Raji (cell line): ENCODE data around the gene METTL23.

Source experiments
- POLR2A ChIP-seq: IDR thresholded peaks from 2 replicates; pipeline ENCODE4 v1.6.1; 2011; ENCODE audit warnings: low read depth, low read length, control low read depth; ENCODE audit not compliant: insufficient read depth

Gene METTL23

DNA sequence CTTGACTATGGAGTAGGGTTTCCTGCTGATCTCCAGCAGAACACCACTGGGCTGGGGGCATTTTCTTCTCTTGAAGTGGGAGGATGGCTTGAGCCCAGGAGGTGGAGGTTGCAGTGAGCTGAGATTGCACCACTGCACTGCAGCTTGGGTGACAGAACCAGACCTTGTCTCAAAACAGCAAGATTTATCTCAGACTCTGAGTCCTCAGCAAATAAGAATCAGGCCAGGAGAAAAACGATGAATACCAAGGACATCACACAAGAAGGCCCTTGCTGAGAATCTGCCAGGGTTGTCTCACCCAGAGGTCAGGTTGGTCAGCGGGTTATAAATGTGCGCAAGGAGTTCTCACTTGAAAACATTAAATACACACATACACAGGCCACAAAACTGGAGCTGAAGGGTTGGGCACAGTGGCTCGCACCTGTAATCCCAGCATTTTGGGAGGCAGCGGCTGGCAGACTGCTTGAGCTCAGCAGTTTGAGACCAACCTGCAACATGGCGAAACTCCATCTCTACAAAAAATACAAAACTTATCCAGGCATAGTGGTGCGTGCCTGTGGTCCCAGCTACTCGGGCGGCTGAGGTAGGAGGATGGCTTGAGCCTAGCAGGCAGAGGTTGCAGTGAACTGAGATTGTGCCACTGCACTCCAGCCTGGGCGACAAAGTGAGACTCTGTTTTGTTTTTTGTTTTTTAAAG is 23.6 kb upstream of the METTL23 start:
- TF ChIP-seq POLR2A = no peak

DNA sequence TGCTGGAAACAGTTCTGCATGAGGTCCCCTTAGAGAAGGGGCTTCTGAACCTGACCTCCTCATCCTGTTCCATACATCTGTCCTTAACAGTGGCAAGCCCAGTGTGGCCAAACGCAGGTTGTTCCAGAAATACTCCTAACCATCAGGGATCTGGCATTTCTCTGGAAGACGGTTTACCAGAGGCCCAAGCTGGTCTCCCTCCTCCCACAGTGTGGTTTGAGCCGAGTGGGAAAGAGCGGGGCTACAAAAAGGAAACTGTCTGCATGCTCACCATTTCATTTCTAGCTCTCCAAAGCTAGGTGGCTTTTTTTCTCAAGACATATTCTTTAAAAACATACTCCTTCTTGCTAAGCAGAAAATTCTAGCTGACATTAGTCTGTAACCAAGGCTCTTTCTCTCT is 21.8 kb upstream of the METTL23 start:
- no peak for TF ChIP-seq POLR2A

DNA sequence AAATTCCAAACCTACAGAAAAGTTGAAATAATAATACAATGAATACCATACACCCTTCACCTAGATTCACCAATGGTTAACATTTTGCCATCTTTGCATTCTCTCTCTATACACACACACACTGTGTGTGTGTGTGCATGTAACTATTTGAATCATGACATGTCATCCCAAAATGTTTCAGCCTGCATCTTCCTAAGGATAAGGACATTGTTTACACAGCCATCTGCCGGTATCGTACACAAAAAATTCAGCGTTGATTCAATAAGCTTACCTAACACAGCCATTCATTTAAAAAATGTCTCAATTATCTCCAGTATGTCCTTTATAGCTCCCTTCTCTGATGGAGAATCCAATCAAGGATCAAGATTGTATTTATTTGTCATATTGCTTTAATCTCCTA is 19.8 kb upstream of the METTL23 start:
- TF ChIP-seq POLR2A = no peak

DNA sequence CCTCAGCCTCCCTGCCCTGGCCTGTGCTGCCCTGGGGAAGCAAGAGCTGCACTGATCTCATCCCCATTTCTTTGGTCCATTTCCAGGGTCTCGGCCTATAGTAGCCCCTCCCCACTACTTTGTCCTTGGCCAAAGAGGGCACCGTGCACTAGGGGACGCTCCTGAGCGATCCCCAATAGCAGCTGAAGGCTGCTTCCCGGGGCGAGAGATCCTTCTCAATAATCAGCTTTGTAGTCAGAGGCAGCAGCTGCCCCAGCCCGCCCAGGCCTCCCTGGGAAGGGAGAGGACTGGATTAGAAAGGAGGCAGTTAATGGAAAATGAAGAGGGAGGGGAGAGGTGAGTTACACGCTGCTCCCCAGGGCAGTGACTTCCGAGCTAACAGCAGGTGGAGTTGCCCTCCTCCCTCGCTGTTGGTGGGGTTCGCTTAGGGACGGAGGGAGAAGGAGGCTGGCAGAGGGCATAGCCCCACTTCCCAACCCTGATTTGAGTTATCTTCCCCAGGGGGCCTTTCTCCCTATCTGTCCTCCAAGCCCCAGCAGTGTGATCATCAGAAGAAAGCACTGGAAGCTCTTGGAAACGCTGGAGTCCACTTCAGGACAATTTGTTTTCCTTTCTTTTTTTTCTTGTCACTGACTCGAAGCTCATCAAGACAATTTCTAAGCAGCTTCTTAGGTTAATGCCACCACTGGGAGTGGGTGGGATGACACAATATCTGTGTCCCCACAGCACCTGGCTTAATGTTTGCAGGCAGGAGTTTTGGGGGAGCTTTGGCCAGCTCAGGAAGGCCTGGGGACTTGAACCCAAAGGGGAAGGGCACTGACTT is 18.4 kb upstream of the METTL23 start:
- no peak for TF ChIP-seq POLR2A

DNA sequence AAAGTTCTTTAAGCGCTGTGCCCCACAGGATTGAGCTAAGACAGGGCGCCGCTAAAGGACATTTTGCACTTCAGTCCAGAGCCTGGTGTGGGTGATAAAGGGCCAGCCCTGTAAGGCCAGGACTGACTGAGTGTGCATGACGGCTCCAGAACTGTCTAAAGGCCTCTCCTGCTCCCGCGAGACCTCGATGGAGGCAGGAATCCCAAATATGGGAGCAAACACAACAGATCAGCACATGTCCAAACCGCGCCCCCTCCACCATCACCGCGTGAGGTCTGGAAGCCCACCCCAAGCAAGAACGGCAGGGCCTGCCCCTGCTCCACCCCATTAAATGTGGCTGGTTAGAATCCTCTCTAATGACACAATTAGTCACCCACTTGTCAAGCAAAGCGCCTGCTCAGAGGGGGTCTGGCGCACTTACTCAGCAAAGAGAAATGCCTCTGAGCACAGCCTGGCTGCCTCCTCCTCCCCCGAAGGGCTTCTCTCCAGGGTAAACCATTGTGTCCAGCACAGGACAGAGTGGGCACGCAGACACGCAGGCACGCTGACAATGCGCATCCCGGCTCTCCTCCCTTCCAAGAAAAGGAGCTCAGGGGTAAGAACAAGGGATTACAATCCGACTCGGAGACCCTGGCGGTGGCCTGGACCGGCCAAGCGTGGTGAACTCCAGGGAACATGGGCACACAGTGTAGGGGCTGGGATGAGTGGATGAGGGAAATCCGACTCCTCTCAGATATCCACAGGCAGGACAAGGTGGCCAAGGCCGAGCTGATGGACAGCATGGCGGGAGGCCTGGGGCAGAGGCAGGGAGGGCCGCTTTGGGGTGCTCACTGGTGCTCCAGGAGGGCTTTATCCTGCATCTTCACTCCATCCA is 17.3 kb upstream of the METTL23 start:
- TF ChIP-seq POLR2A = no peak

DNA sequence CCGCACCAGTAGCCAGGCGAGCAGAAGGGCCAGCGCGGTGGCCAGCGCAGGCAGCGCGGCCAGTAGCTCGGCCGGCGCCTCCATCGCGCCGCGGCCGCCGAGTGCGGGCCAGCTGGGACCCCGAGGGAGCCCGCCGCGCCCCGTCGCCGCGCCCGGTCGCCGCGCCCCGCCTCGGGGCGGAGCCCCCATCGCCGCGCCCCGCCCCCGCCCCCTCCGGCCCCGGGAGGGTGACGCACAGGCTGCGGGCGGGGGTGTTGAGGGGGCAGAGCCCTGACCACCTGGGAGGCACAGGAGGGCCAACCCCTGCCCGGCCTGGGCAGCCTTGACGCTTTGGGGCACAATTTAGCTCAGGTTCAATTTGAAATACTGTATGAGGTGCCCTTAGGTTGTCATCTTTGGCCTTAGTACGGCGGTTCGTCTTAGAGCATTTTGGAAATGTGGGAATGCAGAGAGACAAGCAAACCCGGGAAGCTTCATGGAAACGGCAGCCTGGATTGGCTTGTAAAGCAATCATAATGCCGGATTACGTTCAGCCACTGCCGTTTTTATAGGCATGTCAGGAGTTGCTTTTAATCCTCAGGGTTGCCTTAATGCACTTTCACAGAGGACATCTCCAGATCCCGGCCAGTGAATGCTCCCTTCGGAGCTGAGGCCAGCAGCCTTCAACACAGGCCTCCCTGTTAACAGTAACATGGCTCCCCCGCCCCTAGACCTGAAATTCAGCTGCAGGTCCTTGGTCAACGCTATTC is 15.6 kb upstream of the METTL23 start, which contains the start of gene MXRA7:
Gene MXRA7, minus strand, starts transcription at position 103 of the 749 bp plus-strand sequence. Its CDS starts 19 bp downstream, at position 84.
- no peak for TF ChIP-seq POLR2A

DNA sequence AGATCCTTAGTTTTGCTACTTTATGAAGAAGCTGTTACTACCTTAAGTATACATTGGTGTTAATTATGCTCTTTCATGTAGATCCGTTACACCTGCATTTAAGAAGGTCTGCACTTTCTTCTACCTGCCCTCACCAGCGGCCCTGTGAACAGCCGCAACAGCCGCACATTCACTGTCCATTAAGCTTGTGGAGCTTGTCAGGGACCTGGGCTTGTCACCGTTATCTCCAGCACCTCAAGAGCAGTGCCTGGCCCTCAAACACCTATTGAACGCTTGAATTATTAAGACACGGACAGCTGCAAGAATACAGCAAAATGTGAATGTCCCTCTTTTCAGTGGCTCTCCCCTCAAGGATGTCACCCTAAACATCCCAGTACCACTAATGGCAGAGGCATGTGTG is 12.9 kb upstream of the METTL23 start:
- TF ChIP-seq POLR2A = no peak

DNA sequence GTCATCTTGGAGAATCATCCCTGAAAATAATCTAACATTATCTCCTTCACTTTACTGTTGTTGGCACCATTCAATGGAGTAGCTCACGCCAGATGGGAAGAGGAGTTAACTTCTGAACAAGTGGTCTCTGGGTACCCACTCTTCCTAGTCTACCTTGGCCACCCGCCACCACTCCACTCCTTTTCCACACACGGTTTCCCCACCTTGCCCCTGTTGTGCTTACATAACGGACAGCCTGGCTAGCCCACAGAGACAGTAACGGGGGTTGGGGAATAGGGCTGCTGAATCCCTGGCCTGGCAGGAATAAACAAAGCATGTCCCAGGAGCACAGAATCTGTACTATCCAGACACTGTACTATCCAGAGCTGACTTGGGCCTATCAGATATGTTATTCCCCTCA is 12.3 kb upstream of the METTL23 start:
- TF ChIP-seq POLR2A = no peak

DNA sequence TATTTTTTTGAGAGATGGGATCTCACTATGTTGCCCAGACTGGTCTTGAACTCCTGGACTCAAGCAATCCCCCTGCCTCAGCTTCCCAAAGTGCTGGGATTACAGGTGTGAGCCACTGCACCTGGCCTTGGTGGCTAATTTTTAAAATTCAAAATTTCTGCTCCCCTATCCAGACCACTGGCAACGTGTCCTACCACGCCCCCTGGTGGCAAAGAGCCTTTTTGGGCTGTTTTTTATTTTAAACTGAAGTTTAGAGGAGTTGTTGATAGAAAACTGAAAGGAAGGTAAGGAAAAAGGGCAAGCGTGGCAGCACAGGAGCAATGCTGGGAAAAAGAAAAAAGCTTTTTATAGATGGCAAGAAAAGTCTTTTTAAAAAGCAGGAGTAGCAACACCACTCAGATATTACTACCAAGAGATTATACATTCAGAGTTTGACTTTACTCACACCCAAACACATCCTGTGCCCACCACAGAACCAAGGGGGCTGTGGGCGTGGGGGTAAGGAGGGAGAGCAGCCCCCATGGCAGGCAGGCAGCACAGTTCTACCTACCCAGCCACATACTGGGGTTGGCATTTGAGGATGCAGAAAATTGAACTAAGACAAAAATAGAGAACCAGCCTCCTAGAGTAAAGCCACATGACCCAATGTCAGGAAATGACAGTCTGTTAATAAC is 11.7 kb upstream of the METTL23 start:
- no peak for TF ChIP-seq POLR2A

DNA sequence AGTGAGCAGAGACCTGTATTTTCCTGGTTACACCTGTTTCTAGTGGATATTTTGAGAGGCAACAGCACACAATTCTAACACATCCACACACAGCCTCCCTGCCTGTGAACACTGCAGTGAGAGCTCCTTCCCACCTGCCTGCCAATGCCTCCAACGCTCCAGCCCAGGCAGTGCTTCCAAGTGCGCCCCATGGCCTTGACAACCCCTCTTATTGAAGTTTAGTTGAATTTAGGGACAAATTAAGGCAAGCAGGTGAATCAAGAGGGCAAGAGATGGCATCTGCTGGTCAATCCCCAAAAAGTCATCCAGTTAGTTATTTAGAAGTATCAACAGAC is 11.2 kb upstream of the METTL23 start:
- no peak for TF ChIP-seq POLR2A

DNA sequence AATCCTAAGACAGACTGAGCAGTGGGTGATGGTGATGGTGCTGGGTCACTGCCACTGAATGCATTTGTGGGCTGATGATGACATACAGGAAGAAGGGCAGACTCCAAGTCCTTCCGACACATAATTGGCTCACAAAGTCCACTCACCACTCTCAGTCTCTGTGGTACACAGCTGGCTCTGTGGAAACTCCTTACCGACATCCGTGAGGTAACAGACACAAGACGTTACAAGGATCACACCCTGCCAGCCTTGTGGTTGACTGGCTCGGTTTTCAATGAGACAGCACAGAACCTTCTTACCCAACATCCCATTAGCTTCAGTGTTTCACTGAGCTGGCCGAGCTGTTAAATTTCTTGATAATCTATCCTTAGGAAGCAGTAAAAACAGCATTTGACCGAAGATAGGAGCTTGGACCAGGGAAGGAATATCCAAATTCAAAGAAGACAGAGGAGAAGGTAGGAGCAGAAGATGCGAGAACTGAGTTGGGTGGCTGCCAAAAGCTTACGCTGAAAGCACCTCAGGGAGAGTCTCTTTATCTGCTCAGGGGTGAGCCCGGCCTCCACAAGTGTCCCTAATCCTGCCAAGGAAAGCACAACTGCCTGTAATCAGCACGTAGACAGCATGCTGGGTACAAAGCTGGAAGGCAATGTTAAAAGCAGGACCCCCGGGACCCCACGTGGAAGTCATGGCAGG is 10.3 kb upstream of the METTL23 start:
- TF ChIP-seq POLR2A = no peak

DNA sequence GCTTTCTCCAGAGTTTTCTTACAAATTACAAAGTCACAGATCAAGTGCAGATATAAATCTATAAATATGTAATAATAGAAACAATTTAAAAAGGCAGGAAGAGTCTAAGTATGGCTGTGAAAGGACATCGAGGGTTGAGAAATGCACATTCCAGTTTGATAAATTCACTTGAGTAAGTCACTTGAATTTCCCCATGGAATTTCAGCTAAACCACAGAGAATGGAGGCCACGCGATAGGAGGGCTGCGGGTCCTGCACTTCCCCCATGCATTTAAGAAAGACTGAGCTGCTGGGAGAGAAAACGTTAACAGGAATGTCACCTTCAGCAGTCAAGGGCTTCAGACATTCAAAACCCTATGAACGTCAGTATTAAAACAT is 9.8 kb upstream of the METTL23 start:
- no peak for TF ChIP-seq POLR2A

DNA sequence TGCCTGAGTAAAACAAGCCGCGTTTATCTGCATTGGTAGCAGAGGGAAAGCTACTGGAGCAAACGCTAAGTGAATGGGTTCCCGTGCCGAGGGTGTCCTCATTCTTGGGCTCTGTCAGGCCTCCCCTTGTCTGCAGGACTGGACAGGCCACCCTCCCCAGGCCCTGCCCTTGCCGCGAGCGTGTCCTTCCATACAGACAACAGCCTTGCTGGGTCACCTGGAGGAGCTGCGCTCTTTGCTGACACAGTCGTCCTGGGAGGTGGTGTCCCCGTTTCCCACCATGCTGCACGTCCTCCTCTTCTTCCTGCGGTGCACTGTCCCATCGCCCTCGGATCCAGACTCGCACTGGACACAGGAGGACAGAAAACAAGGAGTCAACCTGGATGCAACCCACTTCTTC is 8.1 kb upstream of the METTL23 start:
- TF ChIP-seq POLR2A = no peak

DNA sequence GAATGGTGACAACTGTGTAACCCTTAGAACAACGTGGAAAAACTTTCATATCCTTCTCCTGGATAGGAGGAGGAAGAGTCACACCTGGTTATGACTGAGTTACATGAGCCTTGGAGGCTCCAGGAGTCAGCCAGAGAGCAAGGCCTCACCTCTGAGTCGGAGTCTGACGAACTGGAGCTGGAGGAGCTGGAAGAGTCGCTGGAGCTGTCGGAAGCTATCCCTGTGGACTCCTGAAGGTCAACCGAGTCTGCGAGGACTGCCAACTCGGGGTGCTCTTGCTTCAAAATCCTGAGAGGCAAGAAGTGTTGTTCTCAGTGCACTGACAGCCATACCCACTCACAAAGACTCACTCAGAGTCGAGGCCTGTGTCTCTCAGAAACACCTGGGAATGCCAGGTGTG is 6.4 kb upstream of the METTL23 start:
- TF ChIP-seq POLR2A = no peak

DNA sequence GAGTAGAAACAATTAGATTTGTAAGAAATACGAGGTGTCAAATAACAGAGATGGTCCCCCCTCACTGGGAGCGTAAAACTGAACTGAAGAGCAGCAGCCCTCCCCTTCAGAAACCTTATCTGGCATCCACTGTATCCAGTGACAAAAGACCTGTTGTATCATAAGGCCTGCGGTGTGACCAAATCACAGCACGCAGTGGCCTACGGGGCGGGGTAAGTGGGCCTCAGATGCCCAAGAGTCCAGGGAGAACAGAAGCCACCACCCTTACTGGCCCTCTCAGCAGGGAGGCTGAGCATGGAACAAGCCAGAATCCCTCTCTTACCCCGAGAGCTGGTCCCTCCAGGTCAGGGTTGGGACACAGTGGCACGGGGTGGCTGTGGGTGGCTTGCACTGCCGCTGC is 5.7 kb upstream of the METTL23 start:
- no peak for TF ChIP-seq POLR2A
